ENCODE measurements around the gene LEFTY1. TPM values are rescaled to one million over a fixed set of nuclear protein-coding genes. Genes with fewer than 3 reads are reported as not detected.

LEFTY1 gene
- total and polyA plus RNA-seq, 2 of the 4 experiments (the other 2 are of a cell fraction) = not detected

DNA sequence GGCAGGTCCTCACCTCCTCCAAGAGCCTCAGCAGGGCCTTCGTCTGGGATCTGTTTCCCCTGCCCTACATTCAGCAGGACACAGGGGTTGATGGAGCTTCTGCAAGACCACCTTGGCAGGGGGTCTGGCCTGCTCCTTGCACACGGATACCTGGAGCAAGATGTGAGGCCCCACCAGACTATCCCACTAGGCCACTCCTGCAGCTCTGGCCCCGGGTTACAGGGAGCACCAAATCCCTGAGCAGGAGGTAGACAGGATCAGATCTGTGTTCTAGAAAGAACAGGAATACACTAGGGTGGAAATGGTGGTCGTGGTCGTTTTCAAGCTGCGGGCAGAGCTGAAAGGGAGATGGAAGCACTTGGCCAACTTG is 45.5 kb downstream of the LEFTY1 start:
- WGBS, 2 experiments (ENCODE audit: extremely low coverage in 2 of 2, insufficient read length in 1 of 2) = 91% methylated on average over 4 of the region's 6 CpGs; no CpG with 5 or more reads in 1 of the 2 experiments
- no peaks in the 10 kb centered on the region for H4K20me1 ChIP-seq (ENCODE audit: insufficient read depth, low read length)
- H2BK20ac ChIP-seq (ENCODE audit: low read depth, low read length) = no peak overlapping the region
- H3K27ac ChIP-seq (ENCODE audit: insufficient read depth, low read length) = no peak overlapping the region
- no peak overlapping the region for H3K4me2 ChIP-seq (ENCODE audit: low read depth, low read length)
- H3K56ac ChIP-seq (ENCODE audit: extremely low read depth, insufficient read depth, low read length) = no peak overlapping the region
- no TSS peak for BruUV-seq (replicated peaks)
- no peak overlapping the region for H2AK5ac ChIP-seq (ENCODE audit: low read depth, low read length)
- H4K5ac ChIP-seq (ENCODE audit: low read depth, low read length) = no peak overlapping the region
- H4K91ac ChIP-seq (ENCODE audit: insufficient read depth, low read depth, low read length) = no peak overlapping the region
- no peak overlapping the region for H3K4ac ChIP-seq (ENCODE audit: low read depth, low read length)
- no peaks in the 10 kb centered on the region for H3K79me1 ChIP-seq (ENCODE audit: low read depth in 1 of 2, low read length in 2 of 2)
- in situ Hi-C loops (cut with MboI; ENCODE audit: low sequenced_read_pairs) (loop anchor here (10.0 kb wide), 1 partner anchor 369 kb away; no protein-coding TSS in a partner anchor), dilution Hi-C loops (cut with HindIII; ENCODE audit: low sequenced_read_pairs, unreplicated experiment) (no loop called here), intact Hi-C loops (cut with micrococcal nuclease) (loop anchor here (10.0 kb wide), 1 partner anchor 131 kb away; no protein-coding TSS in a partner anchor)
- H2BK120ac ChIP-seq (ENCODE audit: low read depth, low read length) = no peak overlapping the region
- peak overlapping the region; percentile 17 for H2AFZ ChIP-seq (replicated peaks; ENCODE audit: low read length, poor library complexity)
- peaks cover 48% of the 10 kb centered on the region for H3K36me3 ChIP-seq (ENCODE audit: control insufficient read depth, insufficient read depth, low read length)
- no peaks in the 10 kb centered on the region for H3K27me3 ChIP-seq (ENCODE audit: control insufficient read depth, insufficient read depth, low read length)
- no peak overlapping the region for H3K23ac ChIP-seq (ENCODE audit: low read depth, low read length)
- ChIA-PET CTCF (no interaction called here), POLR2A (ENCODE audit: unreplicated experiment) (no interaction called here)
- H3K14ac ChIP-seq (replicated peaks; ENCODE audit: low read depth, low read length) = no peak overlapping the region
- peaks cover 2% of the 10 kb centered on the region; the same call in 1 of the 2 replicates for H3K4me1 ChIP-seq (ENCODE audit: control insufficient read depth, insufficient read depth, low read length)
- no peak overlapping the region for H2BK5ac ChIP-seq (ENCODE audit: low read depth, low read length, poor library complexity, severe bottlenecking)
- H3K9me3 ChIP-seq (ENCODE audit: control insufficient read depth, insufficient read depth, low read length) = no peaks in the 10 kb centered on the region
- H3K4me3 ChIP-seq (ENCODE audit: insufficient read depth, low read depth, low read length) = no peak overlapping the region
- ATAC-seq (ENCODE audit: low read depth) = no peak
- no peak overlapping the region for H3K9ac ChIP-seq (ENCODE audit: low read depth, low read length)
- no peak for DNase-seq
- H2AK9ac ChIP-seq (replicated peaks; ENCODE audit: low read depth, low read length, poor library complexity) = no peak overlapping the region
- TF ChIP-seq SMC3 (IDR thresholded peaks at IDR 0.05; ENCODE audit: low read depth, low read length) = no peak
- TF ChIP-seq RFX5 (IDR thresholded peaks at IDR 0.05; ENCODE audit: low read depth, low read length) = no peak
- H3K9me1 ChIP-seq (ENCODE audit: insufficient read depth, low read length) = no peaks in the 10 kb centered on the region
- H4K8ac ChIP-seq (ENCODE audit: low read depth in 2 of 2, low read length in 2 of 2) = no peak overlapping the region
- no peak overlapping the region for H2BK15ac ChIP-seq (ENCODE audit: low read depth, low read length)
- no peak overlapping the region for H3K18ac ChIP-seq (ENCODE audit: low read depth, low read length)
